Muscle layer of duodenum (tissue), 2 donors: ENCODE results near the gene ZNF665.
A peak's percentile ranks its signal among the peaks of the same experiment; 100 is the strongest.
"Not testable (repeated sequence)": the region's sequence is repeated elsewhere in the genome, so short reads cannot be mapped to it uniquely, and the experiment has no call there.

Experiments used
- H3K27ac ChIP-seq: one replicate; pipeline ENCODE4 v1.7.0; 2013; ENCODE audit warnings: mild to moderate bottlenecking, low read length
- H3K27me3 ChIP-seq: one replicate; pipeline ENCODE4 v1.7.0; 2013; ENCODE audit warnings: low read depth, mild to moderate bottlenecking, control low read depth, low read length
- H3K36me3 ChIP-seq, 2 donors: one replicate each; pipeline ENCODE4 v1.7.0; 2013; ENCODE audit warnings: low read length in 2 of 2, control low read depth in 1 of 2, mild to moderate bottlenecking in 1 of 2; ENCODE audit not compliant: insufficient read depth in 2 of 2, control insufficient read depth in 1 of 2
- H3K4me1 ChIP-seq, 2 donors: one replicate each; pipeline ENCODE4 v1.7.0; 2013; ENCODE audit warnings: low read length in 2 of 2, mild to moderate bottlenecking in 2 of 2, control low read depth in 1 of 2, moderate library complexity in 1 of 2; ENCODE audit not compliant: insufficient read depth in 2 of 2, control insufficient read depth in 1 of 2
- H3K4me3 ChIP-seq, 2 donors: one replicate each; pipeline ENCODE4 v1.7.0; 2013; ENCODE audit warnings: low read length in 2 of 2, low read depth in 1 of 2, mild to moderate bottlenecking in 1 of 2
- H3K9me3 ChIP-seq, 2 donors: one replicate each; pipeline ENCODE4 v1.7.0; 2013; ENCODE audit warnings: low read length in 2 of 2, control low read depth in 1 of 2, mild to moderate bottlenecking in 1 of 2; ENCODE audit not compliant: control insufficient read depth in 1 of 2
- donor health status: healthy.

Gene ZNF665

GRCh38 chr19:53192771-53193534, at the start of gene ZNF665:
Gene ZNF665, minus strand, starts transcription at chr19:53193358. Its CDS starts 10,460 bp downstream, at chr19:53182898.
- peak within 1 kb of the TSS; percentile 93 to 96 for H3K4me3 ChIP-seq

GRCh38 chr19:53237114-53237777, 44.1 kb upstream of the ZNF665 start:
- H3K36me3 ChIP-seq, result peaks cover 31 to 59% of the 10 kb centered on the region in 2 donors

More at GRCh38 chr19:53192771-53193534, at the start of gene ZNF665:
- Histone ChIP-seq H3K9me3 (no peaks in the 10 kb centered on the region), H3K27ac (peak within 1 kb of the TSS; percentile 85), H3K36me3 (peaks cover 0 to 4% of the 10 kb centered on the region in 2 donors), H3K4me1 (peaks cover 0 to 20% of the 10 kb centered on the region in 2 donors), H3K27me3 (no peaks in the 10 kb centered on the region)

GRCh38 chr19:53224606-53225005, 31.4 kb upstream of the ZNF665 start:
- no peaks in the 10 kb centered on the region for H3K4me1 ChIP-seq
- peaks cover 20 to 67% of the 10 kb centered on the region in 2 donors for H3K9me3 ChIP-seq
- H3K27me3 ChIP-seq, result no peaks in the 10 kb centered on the region
- peak overlapping the region in 1 of 2 donors; percentile 45 for H3K4me3 ChIP-seq
- H3K36me3 ChIP-seq, result peaks cover 0 to 13% of the 10 kb centered on the region in 2 donors
- H3K27ac ChIP-seq, result no peak overlapping the region

More at GRCh38 chr19:53237114-53237777, 44.1 kb upstream of the ZNF665 start:
- peaks cover 72 to 89% of the 10 kb centered on the region in 2 donors for H3K9me3 ChIP-seq
- peak overlapping the region; percentile 28 to 60 for H3K4me3 ChIP-seq
- H3K27me3 ChIP-seq, result no peaks in the 10 kb centered on the region
- no peak overlapping the region for H3K27ac ChIP-seq
- H3K4me1 ChIP-seq, result no peaks in the 10 kb centered on the region

DNA sequence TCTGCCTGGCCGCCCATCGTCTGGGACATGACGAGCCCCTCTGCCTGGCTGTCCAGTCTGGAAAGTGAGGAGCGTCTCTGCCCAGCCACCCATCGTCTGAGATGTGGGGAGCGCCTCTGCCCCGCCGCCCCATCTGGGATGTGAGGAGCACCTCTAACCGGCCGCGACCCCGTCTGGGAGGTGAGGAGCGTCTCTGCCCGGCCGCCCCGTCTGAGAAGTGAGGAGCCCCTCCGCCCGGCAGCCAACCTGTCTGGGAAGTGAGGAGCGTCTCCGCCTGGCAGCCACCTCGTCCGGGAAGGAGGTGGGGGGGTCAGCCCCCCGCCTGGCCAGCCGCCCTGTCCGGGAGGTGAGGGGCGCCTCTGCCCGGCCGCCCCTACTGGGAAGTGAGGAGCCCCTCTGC, 29.6 kb upstream of the ZNF665 start:
- not testable (repeated sequence) for H3K4me1 ChIP-seq, H3K27ac ChIP-seq, H3K36me3 ChIP-seq, H3K27me3 ChIP-seq, H3K4me3 ChIP-seq
- H3K9me3 ChIP-seq, result peaks cover 20 to 64% of the 10 kb centered on the region in 2 donors

- H3K4me1 ChIP-seq, result no peaks in the 10 kb centered on the region
- H3K27ac ChIP-seq, result no peak overlapping the region
- peak overlapping the region; percentile 27 to 61 for H3K4me3 ChIP-seq
- H3K36me3 ChIP-seq, result peaks cover 15 to 42% of the 10 kb centered on the region in 2 donors
- H3K9me3 ChIP-seq, result peaks cover 55 to 90% of the 10 kb centered on the region in 2 donors
- H3K27me3 ChIP-seq, result no peaks in the 10 kb centered on the region
Observed at GRCh38 chr19:53212703-53213320, 19.7 kb upstream of the ZNF665 start.

GRCh38 chr19:53211554-53211953, 18.4 kb upstream of the ZNF665 start:
- Histone ChIP-seq H3K36me3 (peaks cover 15 to 50% of the 10 kb centered on the region in 2 donors), H3K9me3 (peaks cover 55 to 86% of the 10 kb centered on the region in 2 donors), H3K4me3 (peak overlapping the region; percentile 14 to 61)
- not testable (repeated sequence) for H3K27me3 ChIP-seq, H3K27ac ChIP-seq, H3K4me1 ChIP-seq

DNA sequence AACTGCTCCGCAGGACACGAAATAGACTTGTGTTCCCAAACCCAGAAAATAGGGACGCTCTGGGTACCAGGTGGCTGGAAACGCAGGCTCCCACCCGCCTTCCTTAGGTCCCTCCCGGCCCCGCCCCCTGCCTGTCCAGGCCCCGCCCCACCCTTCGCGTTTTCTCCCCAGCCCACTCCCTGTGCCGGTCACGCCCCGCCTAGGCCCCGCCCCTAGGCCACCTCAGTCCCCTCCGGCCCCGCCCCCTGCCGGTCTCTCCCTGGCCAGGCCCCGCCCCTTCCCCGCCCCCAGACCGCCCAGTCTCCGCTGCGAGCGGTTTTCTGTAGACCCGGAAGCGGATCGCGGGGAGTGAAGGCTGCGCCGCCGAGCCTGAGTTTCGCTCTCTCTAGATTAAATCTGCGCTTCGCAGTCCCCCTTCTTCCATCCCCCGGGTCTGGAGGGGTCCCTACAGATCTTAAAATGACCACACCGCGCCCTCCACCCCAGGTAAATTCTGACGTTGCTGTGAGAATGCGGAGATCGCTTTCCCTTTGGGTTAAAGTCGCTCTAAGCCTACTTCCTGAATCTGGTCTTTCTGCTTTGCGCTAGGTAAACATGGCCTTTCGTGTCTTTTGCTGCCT, 3.7 kb upstream of the ZNF665 start:
- Histone ChIP-seq H3K27ac (peak overlapping the region; percentile 86), H3K27me3 (no peaks in the 10 kb centered on the region), H3K4me3 (peak overlapping the region; percentile 89), H3K36me3 (peaks cover 0 to 30% of the 10 kb centered on the region in 2 donors), H3K4me1 (peaks cover 0 to 20% of the 10 kb centered on the region in 2 donors), H3K9me3 (peaks cover 11 to 13% of the 10 kb centered on the region in 2 donors)

DNA sequence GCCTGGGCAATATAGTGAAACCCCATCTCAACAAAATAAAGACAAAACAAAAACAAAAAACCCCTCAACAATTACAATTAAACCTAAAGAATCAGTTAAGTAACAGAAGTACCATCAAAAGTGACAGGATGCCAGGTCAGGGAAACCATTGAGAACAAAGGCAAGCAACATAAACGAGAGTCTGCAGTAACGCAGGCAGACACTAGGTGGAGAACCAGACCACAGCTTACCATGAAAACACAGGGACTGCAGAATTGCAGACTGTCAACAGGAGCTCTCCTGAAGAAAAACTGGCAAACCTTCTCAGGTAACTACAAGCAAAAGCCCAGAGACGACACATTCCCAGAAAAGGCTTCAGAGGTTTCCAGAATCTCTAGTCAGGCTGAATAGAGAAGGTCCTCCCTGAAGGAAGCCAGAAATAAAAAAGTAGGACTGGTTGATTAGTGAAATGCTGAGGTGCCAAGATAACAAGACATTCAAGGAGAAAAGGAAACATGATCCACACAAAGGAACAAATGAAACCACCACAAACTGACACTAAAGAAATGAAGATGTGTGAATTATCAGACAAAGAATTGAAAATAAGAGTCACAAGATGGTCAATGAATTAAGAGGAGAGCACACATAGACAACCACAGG, 2.2 kb upstream of the ZNF665 start:
- Histone ChIP-seq H3K36me3 (peaks cover 0 to 19% of the 10 kb centered on the region in 2 donors), H3K27ac (no peak overlapping the region), H3K4me1 (peaks cover 0 to 20% of the 10 kb centered on the region in 2 donors), H3K9me3 (peaks cover 4 to 7% of the 10 kb centered on the region in 2 donors), H3K27me3 (no peaks in the 10 kb centered on the region), H3K4me3 (no peak overlapping the region)

GRCh38 chr19:53193535-53194222, 521 bp upstream of the ZNF665 start:
- Histone ChIP-seq H3K27ac (no peak overlapping the region), H3K27me3 (no peaks in the 10 kb centered on the region), H3K9me3 (peaks cover 0 to 3% of the 10 kb centered on the region in 2 donors), H3K4me3 (peak overlapping the region; percentile 24 to 93), H3K36me3 (peaks cover 0 to 4% of the 10 kb centered on the region in 2 donors), H3K4me1 (peaks cover 0 to 20% of the 10 kb centered on the region in 2 donors)

GRCh38 chr19:53190253-53190652, 2.9 kb downstream of the ZNF665 start:
- H3K27me3 ChIP-seq, result no peaks in the 10 kb centered on the region
- H3K36me3 ChIP-seq, result peaks cover 0 to 4% of the 10 kb centered on the region in 2 donors
- no peak overlapping the region for H3K4me3 ChIP-seq
- no peak overlapping the region for H3K27ac ChIP-seq
- no peaks in the 10 kb centered on the region for H3K9me3 ChIP-seq
- H3K4me1 ChIP-seq, result peaks cover 0 to 14% of the 10 kb centered on the region in 2 donors
